ENCODE results near the gene B4GALT5.

The B4GALT5 gene

DNA sequence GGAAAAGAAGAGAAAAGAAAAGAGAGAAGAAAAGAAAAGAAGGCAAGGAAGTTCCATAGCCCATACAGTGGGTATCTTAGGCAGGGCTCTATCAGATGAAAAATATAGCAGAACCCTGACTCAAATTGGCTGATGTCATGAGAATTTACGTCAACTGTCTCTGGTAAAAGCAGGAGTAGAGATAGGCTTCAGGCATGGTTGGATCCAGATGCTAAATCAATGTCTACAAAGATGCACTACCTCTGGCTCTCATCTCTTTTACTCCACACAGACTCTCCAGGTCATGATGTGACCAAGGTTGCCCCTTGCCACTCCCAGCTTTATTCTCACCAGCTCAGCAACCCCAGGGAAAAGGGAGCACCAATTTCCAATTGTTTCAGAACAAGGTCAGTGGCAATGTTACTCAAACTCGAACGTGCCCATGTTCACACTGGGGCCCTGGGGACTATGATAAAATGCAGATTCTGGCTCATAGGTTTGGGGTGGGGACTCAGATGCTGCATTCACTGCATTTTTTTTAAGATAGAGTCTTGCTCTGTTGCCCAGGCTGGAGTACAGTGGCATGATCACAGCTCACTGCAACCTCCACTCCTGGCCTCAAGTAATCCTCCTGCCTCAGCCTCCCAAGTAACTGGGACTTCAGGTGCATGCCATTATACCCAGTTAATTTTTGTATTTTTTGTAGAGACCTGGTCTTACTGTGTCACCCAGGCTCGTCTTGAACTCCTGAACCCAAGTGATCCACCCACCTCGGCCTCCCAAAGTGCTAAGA is 112.3 kb downstream of the B4GALT5 start:
- DNase-seq, result no peak

DNA sequence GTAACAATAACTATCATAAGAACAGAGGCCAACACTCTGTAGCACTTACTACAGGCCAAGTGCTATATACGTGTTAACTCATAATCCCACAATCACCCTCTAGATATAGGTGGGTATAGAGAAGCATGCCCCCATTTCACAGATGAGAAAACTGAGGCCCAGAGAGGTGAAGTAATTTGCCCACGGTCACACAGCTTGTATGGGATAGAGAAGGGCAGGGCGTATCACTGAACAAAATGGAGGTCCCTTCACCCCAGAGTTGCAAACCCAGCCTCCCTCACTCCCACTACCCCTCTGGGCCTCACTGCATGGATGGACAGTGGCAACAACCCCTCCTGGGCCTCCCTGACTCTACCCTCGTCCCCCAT is 113.9 kb downstream of the B4GALT5 start:
- DNase-seq, result no peak

DNA sequence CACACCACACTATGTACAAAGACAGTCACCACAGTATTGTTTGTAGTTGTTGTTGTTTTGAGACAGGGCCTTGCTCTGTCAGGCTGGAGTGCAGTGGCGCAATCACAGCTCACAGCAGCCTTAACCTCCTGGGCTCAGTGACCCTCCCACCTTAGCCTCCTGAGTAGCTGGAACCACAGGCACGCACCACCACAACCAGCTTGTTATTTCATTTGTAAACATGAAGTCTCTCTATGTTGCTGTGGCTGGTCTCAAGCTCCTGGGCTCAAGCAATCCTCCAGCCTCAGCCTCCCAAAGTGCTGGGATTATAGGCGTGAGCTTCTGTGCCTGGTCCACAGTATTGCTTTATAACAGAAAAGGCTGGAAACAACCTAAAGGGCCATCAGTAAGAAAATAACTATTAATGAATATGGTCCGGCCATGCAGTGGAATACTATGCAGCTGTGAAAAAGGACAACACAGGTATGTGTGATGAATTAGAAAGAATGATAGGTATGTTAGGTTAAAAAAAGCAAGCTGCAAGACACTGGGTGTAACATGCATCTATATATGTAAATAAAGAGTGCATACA is 115.8 kb downstream of the B4GALT5 start:
- no peak for DNase-seq

DNA sequence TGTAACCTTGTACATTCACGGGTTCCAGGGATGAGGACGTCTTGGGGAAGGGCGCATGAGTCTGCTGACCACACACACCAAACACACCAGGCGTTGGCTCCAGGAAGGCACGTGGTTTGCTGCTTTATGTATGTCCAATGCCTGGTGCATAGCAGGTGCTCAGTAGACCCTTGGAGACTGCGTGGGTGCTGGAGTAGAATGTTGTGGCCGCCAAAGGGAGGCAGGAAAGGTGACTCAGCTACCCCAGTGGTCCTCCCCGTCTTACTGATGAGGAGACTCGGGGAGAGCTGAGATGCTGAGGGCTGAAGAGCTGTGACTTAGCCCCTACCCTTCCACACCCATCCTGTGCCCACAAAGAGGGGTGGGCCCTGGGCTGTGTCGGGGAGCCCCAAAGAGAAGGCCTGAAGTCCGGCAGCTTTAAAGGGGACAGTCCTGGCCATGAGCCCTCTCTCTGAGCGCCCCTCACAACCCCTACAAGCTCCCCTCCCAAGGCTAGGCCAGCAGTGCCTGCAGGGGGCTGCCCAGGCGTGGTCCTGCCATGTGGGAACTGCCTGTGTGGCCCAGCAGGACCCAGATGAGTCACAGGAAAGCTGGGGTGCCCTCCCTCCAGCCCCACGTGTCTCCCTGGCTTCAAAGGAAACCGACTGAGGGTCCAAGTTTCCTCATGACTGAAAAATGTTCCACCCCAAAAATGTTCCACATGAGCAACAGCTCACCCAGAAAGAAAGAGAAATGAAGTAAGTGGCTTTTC is 117.7 kb downstream of the B4GALT5 start:
- DNase-seq, result peak; percentile 85

DNA sequence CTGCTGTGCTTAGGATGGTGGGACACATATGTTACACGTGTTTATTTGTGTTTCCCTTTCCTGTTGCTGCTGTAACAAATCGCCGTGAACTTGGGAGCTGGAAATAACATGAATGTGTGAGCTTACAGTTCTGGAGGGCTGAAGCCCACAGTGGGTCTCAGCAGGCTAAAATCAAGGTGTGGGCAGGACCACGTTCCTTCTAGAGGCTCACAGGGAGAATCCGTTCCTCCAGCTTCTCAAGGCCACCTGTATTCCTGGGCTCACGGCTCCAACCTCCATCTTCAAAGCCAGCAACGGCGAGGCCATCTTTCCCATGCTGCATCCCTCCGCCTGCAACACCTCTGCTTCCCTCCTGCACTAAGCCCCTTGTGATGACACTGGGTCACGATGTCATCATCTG is 118.3 kb downstream of the B4GALT5 start:
- no peak for DNase-seq

DNA sequence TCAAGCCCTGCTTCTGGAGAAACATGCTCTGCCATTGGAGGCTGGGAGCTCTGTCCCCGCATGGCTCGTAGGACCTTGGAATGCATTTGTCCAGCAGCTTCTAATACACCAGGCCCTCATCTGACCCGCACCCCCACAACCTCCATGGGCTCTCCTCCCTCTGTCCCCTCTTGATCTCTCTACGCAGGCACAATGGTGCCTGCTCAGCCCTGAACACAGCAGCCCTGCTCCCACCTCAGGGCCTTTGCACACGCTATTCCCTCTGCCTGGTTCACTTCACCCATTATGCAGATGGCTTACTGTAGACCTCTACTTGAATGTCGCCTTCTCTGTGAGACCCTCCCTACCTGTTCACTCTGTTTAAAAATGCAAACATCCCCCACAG is 118.8 kb downstream of the B4GALT5 start:
- DNase-seq, result no peak

DNA sequence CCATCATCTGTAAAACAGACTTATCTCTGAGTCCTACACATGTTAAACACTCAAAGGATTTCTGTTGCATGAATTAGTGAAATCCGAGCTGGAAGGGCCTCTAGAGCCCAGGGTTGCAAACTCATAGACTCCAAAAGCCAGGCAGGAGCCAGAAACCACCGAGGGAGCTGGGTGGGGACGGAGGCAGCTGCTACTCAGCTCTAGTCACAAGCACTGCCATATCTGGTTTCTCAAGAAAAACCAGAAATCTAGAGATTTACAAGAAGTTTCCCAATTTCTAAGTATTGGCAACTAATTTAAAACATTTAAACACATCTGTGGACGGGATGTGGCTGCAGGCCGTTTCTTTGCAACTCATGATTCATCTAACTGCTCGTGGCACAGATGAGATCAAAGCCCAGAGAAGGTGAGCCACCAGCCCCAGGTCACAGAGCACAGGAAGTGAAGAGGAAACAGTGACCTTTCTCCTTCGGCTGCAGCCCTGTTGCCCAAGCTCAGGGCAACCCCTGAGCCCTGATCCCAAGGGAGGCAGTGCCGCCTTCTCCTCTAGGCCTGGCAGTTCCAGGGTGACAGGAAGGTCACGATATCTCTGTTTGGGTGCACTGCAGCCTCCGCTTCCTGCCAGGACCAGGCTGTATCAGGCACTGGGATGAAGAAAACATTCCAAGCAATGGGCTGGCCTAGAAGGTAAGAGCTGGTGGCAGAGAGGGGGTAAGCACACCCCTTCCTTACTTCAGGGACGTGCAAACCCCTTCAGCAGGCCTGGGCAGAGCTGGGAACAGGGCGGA is 119.3 kb downstream of the B4GALT5 start:
- DNase-seq, result peak; percentile 86

DNA sequence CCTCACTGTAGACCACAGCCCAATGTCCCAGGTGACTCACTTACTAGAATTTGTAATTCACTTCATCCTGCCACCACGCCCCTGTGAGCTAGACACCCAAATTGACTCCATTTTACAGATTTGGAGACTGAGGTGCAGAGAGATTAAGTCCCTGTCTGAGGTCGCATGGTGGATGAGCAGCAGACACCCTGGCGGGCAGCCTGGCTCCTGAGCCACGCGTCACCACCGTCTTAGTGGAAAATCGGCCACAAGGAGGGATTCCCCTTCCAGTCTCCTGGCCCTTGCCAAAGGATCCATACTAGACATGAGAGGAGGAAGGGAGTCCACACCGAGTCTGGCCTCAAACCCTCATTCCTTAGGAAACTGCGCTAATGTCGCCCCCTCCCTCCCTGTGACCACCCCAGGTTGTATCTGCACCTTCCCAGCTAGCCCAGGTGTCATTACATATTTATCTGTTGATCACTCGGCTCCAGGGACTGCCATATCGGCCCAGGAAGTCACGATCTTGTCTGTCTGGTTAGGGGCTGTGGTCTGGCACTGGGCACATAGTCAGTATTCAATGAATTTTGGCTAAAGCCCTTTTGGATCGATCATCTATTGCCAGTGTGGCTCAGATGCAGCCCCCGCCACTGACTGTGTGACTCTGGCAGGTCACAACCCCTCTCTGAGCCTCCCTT is 120.1 kb downstream of the B4GALT5 start:
- peak; percentile 65 for DNase-seq

DNA sequence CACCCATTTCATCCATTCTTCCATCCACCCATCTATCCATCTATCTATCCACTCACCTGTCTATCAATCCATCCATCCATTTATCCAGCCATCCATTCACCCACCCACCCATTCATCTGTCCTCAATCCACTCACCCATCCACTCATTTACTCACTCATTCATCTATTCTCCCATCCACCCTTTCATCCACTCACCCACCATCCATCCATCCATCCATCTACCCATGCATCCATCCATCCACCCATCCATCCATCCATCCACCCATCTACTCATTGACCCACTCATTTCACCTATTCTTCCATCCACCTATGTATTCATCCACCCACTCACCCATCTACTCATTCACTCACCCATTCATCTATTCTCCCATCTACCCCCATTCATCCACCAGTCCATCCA is 121.6 kb downstream of the B4GALT5 start:
- DNase-seq, result no peak

DNA sequence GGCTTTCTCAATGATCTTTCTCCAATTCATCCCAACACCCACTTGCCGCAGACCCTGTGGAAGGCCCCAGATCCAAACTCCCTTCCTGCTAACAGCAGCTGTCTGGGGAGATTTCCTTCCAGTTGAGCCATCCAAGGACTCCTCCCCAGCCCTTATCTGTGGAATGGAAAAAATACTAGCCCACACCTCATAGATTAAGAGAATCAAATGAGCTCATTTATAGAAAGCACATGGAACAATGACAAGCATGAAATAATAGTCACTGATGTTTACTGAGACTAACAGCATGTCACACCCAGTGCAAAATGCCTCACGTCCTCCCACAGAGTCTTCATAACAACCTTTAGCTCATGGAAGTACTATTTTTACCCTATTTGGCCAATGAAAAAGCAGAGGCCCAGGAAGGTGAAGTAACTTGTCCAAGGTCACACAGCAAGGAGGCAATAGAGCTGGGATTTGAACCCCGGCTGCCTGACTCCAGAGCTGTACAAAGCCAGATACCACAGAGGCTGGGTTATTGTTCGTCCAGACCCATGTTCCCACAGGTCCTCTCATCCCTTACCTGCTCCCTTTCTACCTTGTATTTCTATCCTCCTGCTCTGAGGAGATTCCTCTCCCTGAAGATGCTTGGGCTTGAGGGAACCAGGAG is 122.3 kb downstream of the B4GALT5 start:
- DNase-seq, result no peak

DNA sequence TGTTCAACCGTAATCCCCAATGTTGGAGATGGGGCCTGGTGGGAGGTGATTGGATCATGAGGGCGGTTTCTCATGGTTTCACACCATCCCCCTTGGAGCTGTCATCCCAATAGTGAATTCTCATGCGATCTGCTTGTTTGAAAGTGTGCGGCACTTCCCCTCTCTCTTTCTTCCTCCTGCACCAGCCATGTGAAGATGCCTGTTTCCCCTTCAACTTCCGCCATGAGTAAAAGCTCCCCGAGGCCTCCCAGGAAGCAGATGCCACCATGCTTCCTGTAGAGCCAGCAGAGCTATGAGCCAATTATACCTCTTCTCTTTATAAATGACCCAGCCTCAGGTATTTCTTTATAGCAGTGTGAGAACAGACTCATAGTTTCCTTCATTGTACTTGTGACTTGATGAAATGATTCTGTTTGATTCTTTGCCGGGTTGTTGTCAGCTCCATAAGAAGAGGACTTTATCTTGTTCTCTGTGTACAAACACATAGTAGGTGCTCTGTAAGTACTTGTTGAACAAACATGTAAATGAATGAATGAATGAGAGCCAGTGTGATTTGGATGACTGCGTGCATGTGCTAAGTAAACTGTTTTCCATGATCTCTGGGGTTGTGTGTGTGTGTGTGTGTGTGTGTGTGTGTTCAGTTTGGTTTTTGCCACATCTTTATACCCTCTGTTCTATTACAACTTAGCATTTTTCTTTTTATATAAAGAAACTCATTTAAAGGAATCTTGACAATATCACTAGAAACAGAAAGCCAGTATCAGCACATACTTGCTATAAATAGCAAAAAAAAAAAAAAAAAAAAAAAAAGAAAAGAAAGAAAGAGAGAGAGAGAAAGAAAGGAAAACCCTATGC is 123.3 kb downstream of the B4GALT5 start:
- no peak for DNase-seq

DNA sequence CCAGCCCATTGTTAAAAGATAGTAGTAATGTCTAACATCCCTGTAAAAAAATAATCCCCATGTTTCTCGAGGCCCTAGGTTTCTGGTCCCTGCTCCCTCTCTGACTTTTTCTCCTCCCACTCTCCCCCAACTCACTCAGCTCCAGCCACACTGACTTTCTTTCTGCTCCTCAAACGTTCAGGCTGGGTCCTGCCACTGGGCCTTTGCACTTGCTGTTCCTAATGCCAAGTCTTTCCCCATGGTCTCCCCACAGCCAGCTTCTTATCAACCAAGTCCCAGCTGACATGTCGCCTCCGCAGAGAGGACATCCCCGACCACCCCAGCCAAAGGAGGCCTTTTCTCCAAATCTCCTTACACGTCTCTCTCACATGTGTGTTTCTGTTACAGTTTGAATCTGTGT is 123.9 kb downstream of the B4GALT5 start:
- DNase-seq, result no peak

DNA sequence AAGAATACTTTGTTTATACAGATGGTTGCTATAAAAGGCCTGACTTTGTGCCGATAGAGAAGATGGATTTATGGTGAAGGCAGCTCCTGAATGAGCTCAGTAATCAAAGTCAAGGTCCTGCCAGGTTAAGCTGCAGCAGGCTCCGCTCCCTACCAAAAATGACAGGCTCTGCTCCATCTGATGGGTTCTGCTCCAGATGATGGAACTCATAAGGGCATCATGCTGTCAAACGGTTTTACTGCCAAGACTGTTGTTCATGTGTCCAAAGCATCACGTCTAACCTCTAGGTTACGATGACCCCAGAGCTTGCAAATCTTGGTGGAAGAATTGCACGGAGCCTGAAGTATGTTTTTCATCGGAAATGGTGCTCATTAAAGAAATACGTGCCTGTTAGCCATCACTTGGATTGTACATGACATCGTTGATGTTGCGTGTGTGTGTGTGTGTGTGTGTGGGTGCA is 126.5 kb downstream of the B4GALT5 start:
- no peak for DNase-seq

DNA sequence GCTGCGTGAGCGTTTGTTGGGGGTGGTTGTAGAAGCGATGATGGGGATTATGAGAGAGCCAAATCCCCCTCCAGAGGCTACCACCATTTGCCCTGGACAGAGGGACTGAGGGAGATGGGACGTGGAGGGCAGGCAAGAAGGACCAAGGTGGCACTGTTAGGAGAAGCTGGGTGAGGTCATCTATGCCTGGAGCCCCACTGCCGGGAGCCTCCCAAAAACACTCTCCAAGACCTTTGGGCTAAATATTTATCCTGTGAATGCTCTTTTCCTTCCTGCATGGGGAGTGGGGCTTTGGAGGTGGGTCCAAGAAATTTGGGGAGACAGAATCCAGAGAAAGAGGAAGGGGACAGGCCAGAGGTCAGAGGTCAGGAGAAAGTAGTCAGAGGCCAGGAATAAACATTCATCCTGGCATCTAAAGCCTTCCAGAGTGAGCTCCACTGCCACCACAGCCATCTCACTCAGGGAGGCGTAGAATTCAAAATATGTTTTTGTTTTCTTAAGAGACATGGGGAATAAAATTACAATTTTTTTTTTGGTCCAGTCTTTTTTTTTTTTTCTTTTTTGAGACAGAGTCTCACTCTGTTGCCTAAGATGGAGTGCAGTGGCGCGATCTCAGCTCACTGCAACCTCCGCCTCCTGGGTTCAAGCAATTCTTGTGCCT is 128.0 kb downstream of the B4GALT5 start:
- DNase-seq, result no peak

DNA sequence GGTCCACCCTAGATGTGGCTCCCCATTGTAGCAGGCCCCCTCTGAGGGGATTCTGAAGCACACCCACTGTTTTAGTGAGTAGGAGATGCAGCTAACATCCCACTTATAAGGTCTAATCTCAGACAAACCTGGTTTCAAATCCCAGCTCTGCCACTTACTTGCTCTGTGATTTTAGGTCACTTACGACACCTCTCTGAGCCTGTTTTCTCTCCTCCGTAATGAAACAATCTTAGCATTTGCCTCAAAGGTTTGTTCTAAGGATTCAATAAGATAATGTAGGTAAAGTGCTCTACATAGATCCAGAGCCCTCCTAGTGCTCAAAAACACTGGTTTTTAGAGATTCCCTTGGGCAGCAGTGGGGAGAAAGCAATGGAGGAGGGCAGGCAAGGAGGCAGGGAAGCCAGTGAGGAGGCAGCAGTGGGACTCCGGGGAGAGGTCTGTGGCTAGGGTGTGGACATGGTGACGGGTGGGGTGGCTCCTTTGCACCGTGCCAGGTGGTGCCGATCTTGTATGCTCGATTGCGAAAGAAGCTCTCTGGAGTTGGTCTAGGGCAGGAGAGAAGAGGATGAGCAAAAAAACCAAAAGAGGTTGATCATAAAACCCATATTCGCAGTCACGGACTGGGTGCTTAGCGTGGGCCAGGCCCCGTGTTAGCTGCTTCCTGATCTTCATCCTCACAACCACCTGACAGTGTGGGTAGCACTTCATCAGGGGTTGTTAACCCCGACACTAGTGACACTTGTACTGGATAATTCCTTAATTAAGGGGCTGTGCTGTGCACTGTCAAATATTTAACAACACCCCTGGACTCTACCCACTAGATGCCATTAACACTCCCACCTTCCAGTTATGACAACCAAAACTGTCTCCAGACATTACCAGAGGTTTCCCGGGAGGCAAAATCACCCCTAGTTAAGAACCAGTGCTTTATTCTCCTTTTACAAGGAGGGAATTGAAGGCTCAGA is 129.0 kb downstream of the B4GALT5 start:
- DNase-seq, result no peak

DNA sequence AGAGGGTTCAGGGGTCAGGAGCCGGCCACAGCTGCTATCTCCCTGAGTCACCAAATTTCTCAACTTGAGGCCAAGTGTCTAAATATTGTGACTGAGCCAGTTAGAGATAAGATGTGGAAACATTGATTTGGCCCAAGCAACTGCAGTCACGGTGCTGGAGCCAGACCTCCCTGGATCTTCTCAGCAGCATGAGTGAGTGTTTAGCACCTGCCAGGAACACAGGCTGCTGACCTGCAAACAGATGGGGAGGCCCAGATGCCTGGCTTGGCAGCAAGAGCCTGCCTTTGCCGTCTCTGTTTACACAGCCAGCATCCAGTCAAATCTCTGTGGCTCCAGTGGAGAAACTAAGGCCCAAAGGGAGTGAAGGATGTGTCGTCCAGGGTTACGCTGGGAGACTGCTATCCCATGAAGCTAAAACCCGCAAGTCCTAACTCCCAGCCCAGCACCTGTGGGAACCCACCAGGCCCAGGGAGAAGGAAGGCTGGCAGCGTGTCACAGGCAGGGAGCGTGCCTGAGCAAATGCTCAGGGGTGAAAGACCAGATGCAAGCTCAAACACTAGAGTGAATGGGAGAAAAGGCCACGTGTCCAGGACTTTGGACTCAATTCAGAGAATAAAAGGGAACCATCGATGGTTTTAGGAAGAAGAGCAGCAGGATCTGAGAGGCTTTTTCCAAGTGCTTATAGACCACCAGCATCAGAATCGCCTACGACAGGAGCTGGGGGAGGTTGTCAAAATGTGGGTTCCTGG is 129.8 kb downstream of the B4GALT5 start:
- no peak for DNase-seq

DNA sequence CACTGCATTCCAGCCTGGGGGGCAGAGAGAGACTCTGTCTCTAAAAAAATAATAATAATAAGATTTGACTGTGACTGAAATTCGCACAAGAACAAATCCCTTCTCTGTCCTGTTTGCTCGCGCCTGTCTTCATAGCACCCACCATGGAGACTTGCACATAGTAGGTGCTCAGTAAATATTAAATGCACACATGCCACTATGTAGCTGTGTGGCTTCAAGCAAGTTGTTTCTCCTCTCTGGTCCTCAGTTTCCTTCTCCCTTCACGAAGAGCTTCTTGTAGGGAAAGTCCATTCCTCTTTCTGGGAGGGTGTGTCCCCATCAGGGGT is 130.4 kb downstream of the B4GALT5 start:
- no peak for DNase-seq
